HepG2 (cell line): Measurements from ENCODE around the gene GRM2. TPM values are rescaled to one million over a fixed set of nuclear protein-coding genes. Genes with fewer than 3 reads are reported as not detected.
"Not testable (repeated sequence)": the region's sequence is repeated elsewhere in the genome, so short reads cannot be mapped to it uniquely, and the experiment has no call there.

Experiments
- ATAC-seq: fragments of 200-7000 bp; cut with Tn5 transposase; 3 replicates; pipeline ENCODE4 v1.9.1; 2020; ENCODE audit warnings: mild to moderate bottlenecking, moderate library complexity
- BruUV-seq: library from RNA; stranded (reverse); fragments of 400-500 nt; replicated peaks from 2 replicates; lab custom pipeline; 2021; lab: Mats Ljungman, UMichigan
- CTCF ChIA-PET: fragments of 300-600 bp; formaldehyde crosslinking; extraction: SDS; loops from one replicate; lab custom pipeline; 2021; ENCODE audit warnings: low total read pairs, inconsistent platforms, low intra/inter-chr PET ratio; lab: Yijun Ruan, JAX
- POLR2A ChIA-PET: fragments of 350-600 bp; sonication (Branson Sonifier 250); formaldehyde crosslinking; loops from one replicate; lab custom pipeline; 2020; ENCODE audit warnings: antibody characterized with exemption, inconsistent platforms; lab: Yijun Ruan, JAX
- DNase-seq: peaks from one replicate; pipeline ENCODE4 v3.0.0-alpha.2; 2015; ENCODE audit warnings: low spot score
- FAIRE-seq: peaks from 3 replicates; lab custom pipeline; 2011; peaks lifted over from hg19 to GRCh38; lab: Jason Lieb, UNC
- H2AFZ ChIP-seq: one replicate; pipeline ENCODE4 v1.6.1; 2011; ENCODE audit warnings: low read length, inconsistent platforms
- H3K27ac ChIP-seq: fragments of 300-600 bp; 3 replicates; pipeline ENCODE4 v1.8.0; 2011; ENCODE audit warnings: mixed run types, mild to moderate bottlenecking, mixed read lengths, low read length, inconsistent platforms; ENCODE audit not compliant: insufficient read depth; ENCODE audit errors: extremely low read length
- H3K27me3 ChIP-seq, 2 experiments: fragments of 200-600 bp in 1 of 2; 2 replicates in 1 of 2; 3 replicates in 1 of 2; pipeline versions ENCODE4 v1.6.0 to v1.8.0; 2011; ENCODE audit warnings: low read length in 2 of 2, mild to moderate bottlenecking in 2 of 2, moderate library complexity in 2 of 2, inconsistent platforms in 1 of 2; ENCODE audit not compliant: insufficient read depth in 2 of 2, control insufficient read depth in 1 of 2
- H3K36me3 ChIP-seq, 2 experiments: fragments of 200-600 bp in 1 of 2; replicated peaks in 1 of 2; 2 replicates in 1 of 2; 3 replicates in 1 of 2; pipeline versions ENCODE4 v1.5.1 to v1.8.0; 2011; ENCODE audit warnings: low read length in 2 of 2, inconsistent platforms in 1 of 2; ENCODE audit not compliant: insufficient read depth in 2 of 2, control insufficient read depth in 1 of 2
- H3K4me1 ChIP-seq: 2 replicates; pipeline ENCODE4 v1.5.1; 2012; ENCODE audit warnings: low read length, inconsistent platforms; ENCODE audit not compliant: insufficient read depth
- H3K4me2 ChIP-seq: 2 replicates; pipeline ENCODE4 v1.6.0; 2011; ENCODE audit warnings: low read depth, low read length, inconsistent platforms
- H3K4me3 ChIP-seq, 3 experiments: fragments of 200-600 bp in 1 of 3; sonication (generic), shearing (Covaris generic) in 1 of 3; replicated peaks in 1 of 3; 2 replicates each; pipeline ENCODE4 v1.5.1; 2011 to 2016; ENCODE audit warnings: low read length in 3 of 3, inconsistent platforms in 2 of 3, low read depth in 2 of 3, mild to moderate bottlenecking in 2 of 3, control low read depth in 1 of 3, mixed read lengths in 1 of 3; ENCODE audit not compliant: insufficient read depth in 1 of 3
- H3K79me2 ChIP-seq: one replicate; pipeline ENCODE4 v1.6.1; 2011; ENCODE audit warnings: low read length, inconsistent platforms; ENCODE audit not compliant: insufficient read depth
- H3K9ac ChIP-seq: 2 replicates; pipeline ENCODE4 v1.6.0; 2011; ENCODE audit warnings: mild to moderate bottlenecking, low read depth, low read length, inconsistent platforms; ENCODE audit not compliant: insufficient read depth
- H3K9me3 ChIP-seq: 2 replicates; pipeline ENCODE4 v1.5.1; 2012; ENCODE audit warnings: mild to moderate bottlenecking, low read length
- H4K20me1 ChIP-seq: 2 replicates; pipeline ENCODE4 v1.6.0; 2011; ENCODE audit warnings: inconsistent platforms, mild to moderate bottlenecking, low read length, moderate library complexity; ENCODE audit not compliant: insufficient read depth
- CHD4 ChIP-seq: fragments of 200-600 bp; sonication (generic); IDR thresholded peaks from 2 replicates; pipeline ENCODE4 v1.7.0; 2017; ENCODE audit warnings: mild to moderate bottlenecking, low read length, borderline replicate concordance
- GABPA ChIP-seq, 2 experiments: IDR thresholded peaks; 2 replicates each; pipeline ENCODE4 v1.6.1; 2011 to 2016; ENCODE audit warnings: low read depth in 2 of 2, low read length in 1 of 2, missing biosample characterization in 1 of 2, missing genetic modification characterization in 1 of 2
- GABPB1 ChIP-seq: IDR thresholded peaks from 2 replicates; pipeline ENCODE4 v1.6.1; 2016; ENCODE audit warnings: mild to moderate bottlenecking, missing genetic modification reagents, moderate library complexity, missing compliant biosample characterization
- WGBS: methylation state at CpG from one replicate; pipeline ENCODE4 v1.1.6; 2017; ENCODE audit warnings: low lambda C conversion rate; 5-methylcytosine and 5-hydroxymethylcytosine counted together
- in situ Hi-C: cut with HindIII; loops from 2 replicates; pipeline ENCODE4 v1.10.0; 2017; ENCODE audit warnings: low pct_unique_long_range_greater_than_20kb; ENCODE audit not compliant: extremely low pct_ligation_motif_present
- intact Hi-C: fragments of 100-400 bp; cut with micrococcal nuclease; formaldehyde crosslinking; loops from one replicate; pipeline ENCODE4 v1.10.0; 2022; ENCODE audit not compliant: unreplicated experiment
- polyA plus RNA-seq, 8 experiments: library from polyadenylated mRNA; depleted of rRNA in 3 of 8; stranded (reverse) in 7 of 8; unstranded in 1 of 8; fragments of >200 nt; fragmentation: Illumina TruSeq in 4 of 8; extraction: Trizol in 4 of 8; gene quantifications; 2 replicates each; pipeline versions ENCODE4 v1.2.1 to v1.2.3, GENCODE V29; 2011 to 2016; ENCODE audit warnings: low read depth in 4 of 8, missing spikeins in 1 of 8, mixed read lengths in 1 of 8; ENCODE audit not compliant: insufficient read depth in 1 of 8
- total RNA-seq, 5 experiments: library from RNA; depleted of rRNA; stranded (reverse); fragments of >200 nt; fragmentation: Illumina TruSeq; extraction: Trizol; gene quantifications; 2 replicates each; pipeline ENCODE4 v1.2.3, GENCODE V29; 2016; ENCODE audit warnings: low read depth in 1 of 5
- TF ChIP-seq, protein P1 (sequence below), 2 experiments: fragments of 450-650 bp in 1 of 2; sonication (generic) in 1 of 2; formaldehyde crosslinking; IDR thresholded peaks; 2 replicates each; pipeline versions ENCODE4 v1.5.0 to v1.8.0; 2020 to 2022; ENCODE audit warnings: mild to moderate bottlenecking in 1 of 2, missing genetic modification reagents in 1 of 2

Gene GRM2
- total and polyA plus RNA-seq, 2 of the 13 experiments (the other 11 are each of a cell fraction or from before 2014, with no cell fraction given): 0.04 to 0.07 TPM

DNA sequence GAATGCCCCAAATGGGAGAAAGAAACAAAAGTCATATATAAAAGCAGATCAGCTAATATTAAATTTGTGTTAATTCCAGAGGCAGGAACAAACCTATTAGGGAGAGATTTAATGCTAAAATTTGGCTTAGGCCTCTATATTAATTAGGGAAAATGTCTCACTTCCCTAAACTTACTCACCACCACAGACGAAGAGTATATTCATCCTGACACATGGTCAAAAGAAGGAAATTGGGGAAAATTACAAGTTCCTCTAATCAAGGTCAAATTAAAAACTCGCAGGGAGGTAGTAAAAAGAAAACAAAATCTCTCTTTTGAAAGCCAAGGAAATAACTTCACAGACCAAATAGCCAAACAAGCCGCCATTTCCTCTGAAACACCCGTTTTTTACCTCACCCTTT lies 32.2 kb downstream of the GRM2 start (continued):
- TF ChIP-seq CHD4: no peak

DNA sequence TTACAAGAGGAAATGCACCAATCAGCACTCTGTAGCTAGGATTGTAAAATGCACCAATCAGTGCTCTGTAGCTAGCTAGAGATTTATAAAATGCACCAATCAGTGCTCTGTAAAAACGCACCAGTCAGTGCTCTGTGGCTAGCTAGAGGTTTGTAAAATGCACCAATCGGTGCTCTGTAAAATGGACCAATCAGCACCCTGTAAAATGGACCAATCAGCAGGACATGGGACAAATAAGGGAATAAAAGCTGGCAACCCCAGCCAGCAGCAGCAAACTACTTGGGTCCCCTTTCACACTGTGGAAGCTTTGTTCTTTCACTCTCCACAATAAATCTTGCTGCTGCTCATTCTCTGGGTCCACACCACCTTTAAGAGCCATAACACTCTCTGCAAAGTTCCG lies 35.5 kb downstream of the GRM2 start:
- intact Hi-C loops, H3K79me2 ChIP-seq, H4K20me1 ChIP-seq, in situ Hi-C loops, H3K4me1 ChIP-seq, H3K9me3 ChIP-seq, H3K36me3 ChIP-seq, DNase-seq, ATAC-seq, H3K27ac ChIP-seq, H2AFZ ChIP-seq, FAIRE-seq, H3K4me3 ChIP-seq, H3K4me2 ChIP-seq, H3K27me3 ChIP-seq, POLR2A ChIA-PET, CTCF ChIA-PET, BruUV-seq, H3K9ac ChIP-seq: not testable (repeated sequence)
- 50% methylated on average over 2 of the region's 3 CpGs for WGBS

DNA sequence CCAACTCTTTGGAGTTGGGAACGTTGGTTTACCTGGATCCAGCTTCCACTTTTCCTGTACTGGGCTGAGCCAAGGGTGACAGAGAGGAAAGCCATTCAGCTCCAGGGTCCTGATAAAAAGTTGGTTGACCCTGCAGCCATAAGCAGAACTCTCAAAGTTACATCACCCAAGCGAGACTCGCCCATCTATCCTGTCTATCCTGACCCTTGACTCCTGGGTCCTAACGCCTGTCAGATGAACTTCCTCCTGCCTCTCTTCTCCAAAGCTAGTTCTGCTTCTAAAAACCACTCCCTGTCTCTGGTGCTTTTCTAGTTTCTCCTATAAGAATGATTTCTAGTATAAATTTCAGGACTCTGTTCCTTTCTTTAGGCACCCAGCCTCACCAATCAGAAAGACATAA lies 36.1 kb downstream of the GRM2 start:
- 0% methylated on average over 4 of the region's 4 CpGs for WGBS
- TF ChIP-seq, protein P1, sequence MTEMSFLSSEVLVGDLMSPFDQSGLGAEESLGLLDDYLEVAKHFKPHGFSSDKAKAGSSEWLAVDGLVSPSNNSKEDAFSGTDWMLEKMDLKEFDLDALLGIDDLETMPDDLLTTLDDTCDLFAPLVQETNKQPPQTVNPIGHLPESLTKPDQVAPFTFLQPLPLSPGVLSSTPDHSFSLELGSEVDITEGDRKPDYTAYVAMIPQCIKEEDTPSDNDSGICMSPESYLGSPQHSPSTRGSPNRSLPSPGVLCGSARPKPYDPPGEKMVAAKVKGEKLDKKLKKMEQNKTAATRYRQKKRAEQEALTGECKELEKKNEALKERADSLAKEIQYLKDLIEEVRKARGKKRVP (CRISPR knock-in tag; IDR thresholded peaks at IDR 0.05): 0 out of 4 replicates have a peak, but pooled peaks of 1 of the 2 experiments have one; percentile 58
- peak; percentile 16; the same call in 1 of the 2 replicates for TF ChIP-seq GABPB1 (CRISPR knock-in tag)
- H3K4me1 ChIP-seq; H3K79me2 ChIP-seq; H3K4me2 ChIP-seq; in situ Hi-C loops; H3K9ac ChIP-seq; intact Hi-C loops; H3K4me3 ChIP-seq; DNase-seq; POLR2A ChIA-PET; CTCF ChIA-PET; BruUV-seq; H2AFZ ChIP-seq; FAIRE-seq; H3K27ac ChIP-seq; H4K20me1 ChIP-seq; ATAC-seq; H3K27me3 ChIP-seq; H3K9me3 ChIP-seq; H3K36me3 ChIP-seq; TF ChIP-seq GABPA (IDR thresholded peaks at IDR 0.05; ENCODE audit: low read depth, low read length): not testable (repeated sequence)
- TF ChIP-seq GABPA (CRISPR knock-in tag; IDR thresholded peaks at IDR 0.05; ENCODE audit: low read depth): peak; percentile 40
